PFSK-1 (cell line): ENCODE data around the gene CNN3.

Experiments used
- FOXP2 ChIP-seq: optimal IDR thresholded peaks from 2 replicates; pipeline ENCODE3; 2011; ENCODE audit warnings: borderline replicate concordance, control low read depth, inconsistent platforms; ENCODE audit not compliant: insufficient read depth; ENCODE audit errors: extremely low read length, extremely low read depth
- POLR2AphosphoS5 ChIP-seq: IDR thresholded peaks from 2 replicates; pipeline ENCODE4 v1.6.1; 2012; ENCODE audit warnings: low read depth, mild to moderate bottlenecking, control low read depth, low read length, moderate library complexity
- SIN3A ChIP-seq: IDR thresholded peaks from 2 replicates; pipeline ENCODE4 v1.6.1; 2012; ENCODE audit warnings: mild to moderate bottlenecking, low read length, moderate library complexity, borderline replicate concordance; ENCODE audit not compliant: insufficient read depth
- TAF1 ChIP-seq: IDR thresholded peaks from 2 replicates; pipeline ENCODE4 v1.6.1; 2012; ENCODE audit warnings: low read length, control low read depth, borderline replicate concordance; ENCODE audit not compliant: insufficient read depth
- TF ChIP-seq, protein P1 (sequence below), 2 experiments: IDR thresholded peaks; 2 replicates each; pipeline versions ENCODE4 v1.6.1 to v1.8.0; 2011 to 2012; ENCODE audit warnings: low read depth in 2 of 2, low read length in 2 of 2, control low read depth in 1 of 2, inconsistent platforms in 1 of 2, mild to moderate bottlenecking in 1 of 2, moderate library complexity in 1 of 2; ENCODE audit not compliant: insufficient read depth in 1 of 2

The CNN3 gene

DNA sequence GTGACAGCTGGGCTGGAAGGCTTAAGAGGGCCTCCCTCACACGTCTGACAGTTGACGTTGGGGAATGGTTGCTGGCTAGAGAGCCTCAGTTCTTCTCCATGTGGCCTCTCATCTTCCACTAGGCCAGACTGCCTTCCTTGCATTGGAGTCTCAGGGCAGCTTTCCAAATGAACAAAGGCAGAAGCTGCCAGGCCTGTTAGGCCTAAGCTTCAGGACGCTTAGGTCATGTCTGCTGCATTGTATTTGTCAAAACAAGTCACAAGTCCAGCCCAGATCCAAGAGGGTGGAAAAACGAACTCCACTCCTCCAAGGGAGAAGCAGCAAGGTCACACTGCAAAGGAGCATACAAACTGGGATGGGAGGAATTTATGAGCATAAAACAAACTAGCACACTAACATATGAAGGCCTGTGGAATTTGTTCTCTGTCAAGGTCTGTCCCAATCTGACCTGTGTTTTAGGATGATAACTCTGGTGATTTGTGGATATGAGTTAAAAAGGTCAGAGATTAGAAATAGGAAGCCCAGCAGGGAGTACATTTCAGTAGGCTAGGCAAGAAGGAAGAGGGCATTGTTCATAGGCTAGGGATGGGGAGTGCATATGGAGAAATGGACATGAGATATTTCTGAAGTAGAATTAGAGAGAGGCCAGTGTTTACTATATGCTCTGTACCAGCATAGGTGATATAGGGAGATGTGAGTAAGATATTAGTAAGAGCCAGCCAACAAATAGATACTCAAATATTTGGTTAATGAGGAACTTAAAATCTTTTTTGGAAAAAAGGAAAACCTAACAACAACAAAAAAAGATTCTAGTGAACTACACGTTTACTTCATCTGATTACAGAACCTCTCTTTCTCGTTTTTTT is 29.1 kb upstream of the CNN3 start:
- TF ChIP-seq, protein P1, sequence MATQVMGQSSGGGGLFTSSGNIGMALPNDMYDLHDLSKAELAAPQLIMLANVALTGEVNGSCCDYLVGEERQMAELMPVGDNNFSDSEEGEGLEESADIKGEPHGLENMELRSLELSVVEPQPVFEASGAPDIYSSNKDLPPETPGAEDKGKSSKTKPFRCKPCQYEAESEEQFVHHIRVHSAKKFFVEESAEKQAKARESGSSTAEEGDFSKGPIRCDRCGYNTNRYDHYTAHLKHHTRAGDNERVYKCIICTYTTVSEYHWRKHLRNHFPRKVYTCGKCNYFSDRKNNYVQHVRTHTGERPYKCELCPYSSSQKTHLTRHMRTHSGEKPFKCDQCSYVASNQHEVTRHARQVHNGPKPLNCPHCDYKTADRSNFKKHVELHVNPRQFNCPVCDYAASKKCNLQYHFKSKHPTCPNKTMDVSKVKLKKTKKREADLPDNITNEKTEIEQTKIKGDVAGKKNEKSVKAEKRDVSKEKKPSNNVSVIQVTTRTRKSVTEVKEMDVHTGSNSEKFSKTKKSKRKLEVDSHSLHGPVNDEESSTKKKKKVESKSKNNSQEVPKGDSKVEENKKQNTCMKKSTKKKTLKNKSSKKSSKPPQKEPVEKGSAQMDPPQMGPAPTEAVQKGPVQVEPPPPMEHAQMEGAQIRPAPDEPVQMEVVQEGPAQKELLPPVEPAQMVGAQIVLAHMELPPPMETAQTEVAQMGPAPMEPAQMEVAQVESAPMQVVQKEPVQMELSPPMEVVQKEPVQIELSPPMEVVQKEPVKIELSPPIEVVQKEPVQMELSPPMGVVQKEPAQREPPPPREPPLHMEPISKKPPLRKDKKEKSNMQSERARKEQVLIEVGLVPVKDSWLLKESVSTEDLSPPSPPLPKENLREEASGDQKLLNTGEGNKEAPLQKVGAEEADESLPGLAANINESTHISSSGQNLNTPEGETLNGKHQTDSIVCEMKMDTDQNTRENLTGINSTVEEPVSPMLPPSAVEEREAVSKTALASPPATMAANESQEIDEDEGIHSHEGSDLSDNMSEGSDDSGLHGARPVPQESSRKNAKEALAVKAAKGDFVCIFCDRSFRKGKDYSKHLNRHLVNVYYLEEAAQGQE (IDR thresholded peaks at IDR 0.05; ENCODE audit: insufficient read depth in 1 of 2, low read depth in 2 of 2, low read length in 2 of 2) = no peak
- no peak for TF ChIP-seq SIN3A

DNA sequence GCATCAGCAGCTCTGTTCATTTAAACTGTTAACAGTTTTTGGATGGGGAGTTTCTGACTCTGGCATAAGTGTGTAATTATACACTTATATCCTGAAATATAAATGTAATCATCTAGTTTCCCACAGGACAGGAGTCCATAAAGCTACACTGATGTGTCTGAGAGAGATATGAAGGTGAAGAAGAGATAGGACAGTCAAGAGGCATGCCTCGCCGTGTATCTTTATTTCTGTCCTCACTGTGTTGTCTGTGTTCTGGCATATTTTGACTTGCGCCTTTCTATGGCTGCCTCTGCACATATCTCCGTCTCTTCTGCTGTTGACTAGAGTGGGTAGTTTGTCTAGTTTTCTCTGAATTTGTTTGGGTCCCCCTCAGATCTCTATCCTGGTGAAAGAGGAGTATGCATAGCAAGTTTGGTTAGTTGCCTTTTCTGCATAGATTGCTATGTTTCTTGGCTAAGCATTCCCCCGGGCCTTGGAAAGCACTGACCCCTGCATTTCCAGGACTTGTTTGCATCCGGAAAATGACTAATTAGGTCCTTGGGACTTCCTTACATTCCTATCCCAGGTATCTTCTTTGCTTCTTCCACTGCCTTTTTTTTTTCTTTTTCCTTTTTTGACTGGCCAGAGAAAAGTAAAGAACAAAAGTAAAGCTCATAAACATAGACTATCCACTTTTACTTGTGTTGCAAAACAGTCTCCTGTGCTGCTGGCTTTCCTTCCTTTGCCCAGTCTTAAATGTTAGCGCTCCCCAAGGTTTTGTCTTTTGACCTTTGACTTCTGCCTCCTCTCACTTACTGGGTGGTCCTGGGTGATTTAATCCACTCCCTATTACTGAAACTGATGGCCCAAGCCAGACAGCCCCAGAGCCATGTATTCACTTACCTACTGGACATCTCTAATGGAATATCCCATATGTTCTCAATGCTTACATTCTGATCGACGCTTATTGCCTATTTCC is 27.6 kb upstream of the CNN3 start:
- TF ChIP-seq, protein P1 (IDR thresholded peaks at IDR 0.05; ENCODE audit: insufficient read depth in 1 of 2, low read depth in 2 of 2, low read length in 2 of 2) = no peak
- TF ChIP-seq FOXP2 = no peak
- no peak for TF ChIP-seq TAF1
- TF ChIP-seq SIN3A = no peak
- TF ChIP-seq POLR2AphosphoS5 = no peak

DNA sequence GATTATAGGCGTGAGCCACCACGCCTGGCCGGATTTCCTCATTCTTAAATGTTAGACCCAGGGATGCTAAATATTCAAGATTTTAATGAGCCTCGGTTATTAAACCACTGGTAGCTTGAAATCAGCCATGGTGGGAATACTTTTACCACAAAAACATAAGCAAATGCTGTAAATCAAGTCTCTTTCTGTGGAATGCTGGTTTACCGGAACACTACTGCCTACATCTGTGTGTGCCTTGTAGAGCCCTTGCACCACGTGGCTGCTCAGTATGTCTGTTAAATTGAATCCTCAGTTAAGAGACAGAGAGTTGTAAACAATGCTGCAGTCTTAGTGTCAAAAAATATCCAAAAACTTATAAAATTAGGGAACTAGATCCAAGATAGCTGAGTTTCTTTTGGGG is 26.8 kb upstream of the CNN3 start:
- no peak for TF ChIP-seq POLR2AphosphoS5
- TF ChIP-seq TAF1 = no peak
- no peak for TF ChIP-seq FOXP2
- TF ChIP-seq SIN3A = no peak
- TF ChIP-seq, protein P1 (IDR thresholded peaks at IDR 0.05; ENCODE audit: insufficient read depth in 1 of 2, low read depth in 2 of 2, low read length in 2 of 2) = no peak

DNA sequence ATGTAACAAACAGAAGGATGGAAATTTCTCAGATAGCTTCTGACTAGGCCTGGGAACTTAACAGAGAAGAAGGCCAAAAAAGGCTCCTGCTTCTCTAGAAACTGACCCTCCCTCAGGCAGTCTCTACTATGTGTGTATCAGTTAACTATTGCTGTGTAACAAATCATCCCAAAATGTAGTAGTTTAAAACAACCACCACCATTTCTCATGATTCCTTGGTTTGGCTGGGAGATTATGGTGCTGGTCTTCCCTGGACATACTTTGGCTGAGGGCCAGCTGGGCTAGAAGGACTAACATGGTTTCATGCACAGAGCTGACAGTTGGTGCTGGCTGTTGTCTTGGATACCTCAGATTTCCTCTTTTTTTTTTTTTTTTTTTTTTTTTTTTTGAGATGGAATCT is 26.2 kb upstream of the CNN3 start:
- TF ChIP-seq, protein P1 (IDR thresholded peaks at IDR 0.05; ENCODE audit: insufficient read depth in 1 of 2, low read depth in 2 of 2, low read length in 2 of 2) = no peak
- TF ChIP-seq SIN3A (no peak), TAF1 (no peak), FOXP2 (no peak), POLR2AphosphoS5 (no peak)
